Embryonic facial prominence (tissue), 1 donor: Measurements from ENCODE around the gene OR2D3.
"Not testable (repeated sequence)": the region's sequence is repeated elsewhere in the genome, so short reads cannot be mapped to it uniquely, and the experiment has no call there.

Experiments used
- DNase-seq: peaks from one replicate; pipeline ENCODE4 v3.0.0-alpha.2; 2016; ENCODE audit errors: extremely low spot score

The OR2D3 gene, protein sequence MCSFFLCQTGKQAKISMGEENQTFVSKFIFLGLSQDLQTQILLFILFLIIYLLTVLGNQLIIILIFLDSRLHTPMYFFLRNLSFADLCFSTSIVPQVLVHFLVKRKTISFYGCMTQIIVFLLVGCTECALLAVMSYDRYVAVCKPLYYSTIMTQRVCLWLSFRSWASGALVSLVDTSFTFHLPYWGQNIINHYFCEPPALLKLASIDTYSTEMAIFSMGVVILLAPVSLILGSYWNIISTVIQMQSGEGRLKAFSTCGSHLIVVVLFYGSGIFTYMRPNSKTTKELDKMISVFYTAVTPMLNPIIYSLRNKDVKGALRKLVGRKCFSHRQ

DNA sequence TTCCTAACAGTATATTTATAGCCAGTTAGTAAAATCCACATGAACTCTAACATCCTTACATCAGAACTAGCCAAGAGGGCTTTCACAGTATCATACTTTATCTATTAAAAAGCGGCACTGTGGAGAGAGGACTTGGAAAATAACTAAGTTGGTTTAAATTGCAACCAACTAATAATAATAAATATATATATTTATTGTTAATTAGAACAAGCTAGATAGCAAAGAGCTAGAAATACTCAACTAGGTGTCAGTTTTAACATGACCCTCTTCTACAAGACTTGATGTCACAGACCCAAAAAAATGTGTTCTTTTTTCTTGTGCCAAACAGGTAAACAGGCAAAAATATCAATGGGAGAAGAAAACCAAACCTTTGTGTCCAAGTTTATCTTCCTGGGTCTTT lies at the start of gene OR2D3:
TSS of gene OR2D3 (plus strand) at position 301 of the 400 bp plus-strand sequence. CDS start at position 301, 0 bp downstream.
- DNase-seq = no peak

DNA sequence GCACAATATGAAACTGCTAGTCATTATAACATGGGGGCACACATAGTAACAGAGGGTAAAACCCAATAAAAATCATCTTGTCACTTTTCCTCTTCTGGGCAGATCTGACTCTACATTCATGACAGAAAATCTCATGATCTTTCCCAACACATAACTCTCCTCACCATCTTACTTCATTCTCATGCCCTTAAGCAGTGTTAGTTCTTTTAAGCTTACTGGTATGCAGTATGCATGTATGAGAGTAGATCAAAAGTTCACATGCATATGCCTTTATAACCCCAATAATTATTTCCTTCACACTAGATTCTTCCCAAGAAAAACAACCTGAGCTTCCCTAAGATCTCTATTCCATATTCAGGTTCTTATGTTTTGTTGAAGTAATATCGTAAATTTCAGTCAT lies 49.5 kb upstream of the OR2D3 start:
- DNase-seq = no peak

DNA sequence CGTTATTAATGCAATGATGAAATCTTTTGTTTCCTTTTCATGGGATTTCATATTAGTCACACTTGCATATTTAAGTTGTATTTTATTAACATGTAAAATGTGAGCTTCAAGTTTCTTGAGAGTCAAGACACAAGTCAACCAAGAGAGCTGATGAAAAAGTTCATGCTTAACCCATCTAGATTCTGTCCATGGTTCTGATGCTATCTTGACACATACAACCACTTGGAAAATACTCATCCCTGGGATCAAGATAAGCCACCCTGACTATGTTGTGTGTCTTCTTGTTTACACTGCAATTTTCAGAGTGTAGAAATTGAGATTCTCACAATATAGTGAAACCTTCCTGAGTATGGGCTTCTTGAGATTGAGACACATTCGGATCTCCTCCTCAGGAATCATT lies 45.0 kb upstream of the OR2D3 start:
- no peak for DNase-seq

DNA sequence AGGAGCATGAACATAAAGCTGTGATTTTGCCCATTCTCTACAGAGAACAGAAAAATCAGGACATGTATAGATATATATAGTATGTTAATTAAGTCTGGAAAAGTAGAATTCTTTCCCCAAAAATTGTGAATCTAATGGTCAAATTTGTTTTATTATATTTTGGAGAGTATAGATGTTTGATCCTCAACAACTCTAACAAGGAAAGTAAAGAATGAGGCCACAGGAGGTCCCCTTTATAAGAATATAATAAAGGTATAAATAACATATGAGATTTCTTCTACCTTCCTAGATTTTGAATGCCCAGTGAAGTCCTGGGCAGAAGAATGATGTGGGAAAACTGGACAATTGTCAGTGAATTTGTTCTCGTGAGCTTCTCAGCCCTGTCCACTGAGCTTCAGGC lies 44.5 kb upstream of the OR2D3 start, which contains the start of gene OR10A4:
TSS of gene OR10A4 (plus strand) at position 301 of the 400 bp plus-strand sequence. CDS start at position 324, 23 bp downstream.
- DNase-seq = no peak

DNA sequence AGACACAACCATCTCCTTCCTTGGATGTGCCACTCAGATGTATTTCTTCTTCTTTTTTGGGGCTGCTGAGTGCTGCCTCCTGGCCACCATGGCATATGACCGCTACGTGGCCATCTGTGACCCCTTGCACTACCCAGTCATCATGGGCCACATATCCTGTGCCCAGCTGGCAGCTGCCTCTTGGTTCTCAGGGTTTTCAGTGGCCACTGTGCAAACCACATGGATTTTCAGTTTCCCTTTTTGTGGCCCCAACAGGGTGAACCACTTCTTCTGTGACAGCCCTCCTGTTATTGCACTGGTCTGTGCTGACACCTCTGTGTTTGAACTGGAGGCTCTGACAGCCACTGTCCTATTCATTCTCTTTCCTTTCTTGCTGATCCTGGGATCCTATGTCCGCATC lies 43.9 kb upstream of the OR2D3 start:
- no peak for DNase-seq

DNA sequence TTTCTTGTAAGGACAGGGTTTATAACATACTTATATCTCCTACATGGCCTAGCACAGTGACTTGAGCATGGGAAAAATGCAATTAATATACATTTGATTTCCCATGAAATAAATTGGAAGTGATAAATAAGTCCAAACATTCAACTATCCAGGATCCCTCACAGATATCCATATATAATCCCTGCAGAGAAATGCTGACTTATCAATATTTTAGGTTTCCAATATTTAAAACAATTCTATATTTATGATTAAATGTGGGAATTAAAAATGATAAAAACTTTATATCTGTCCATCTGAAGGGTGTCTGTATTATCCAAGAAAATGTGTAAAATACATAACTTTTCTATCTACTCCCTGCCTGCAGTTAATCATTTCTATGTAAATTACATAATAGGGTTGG lies 38.1 kb upstream of the OR2D3 start:
- DNase-seq = no peak

DNA sequence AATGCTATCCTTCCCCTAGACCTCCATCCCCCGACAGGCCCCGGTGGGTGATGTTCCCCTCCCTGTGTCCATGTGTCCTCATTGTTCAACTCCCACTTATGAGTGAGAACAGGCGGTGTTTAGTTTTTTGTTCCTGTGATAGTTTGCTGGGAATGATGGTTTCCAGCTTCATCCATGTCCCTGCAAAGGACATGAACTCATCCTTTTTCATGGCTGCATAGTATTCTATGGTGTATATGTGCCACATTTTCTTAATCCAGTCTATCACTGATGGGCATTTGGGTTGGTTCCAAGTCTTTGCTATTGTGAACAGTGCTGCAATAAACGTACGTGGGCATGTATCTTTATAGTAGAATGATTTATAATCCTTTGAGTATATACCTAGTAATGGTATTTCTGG lies 33.1 kb upstream of the OR2D3 start:
- not testable (repeated sequence) for DNase-seq

DNA sequence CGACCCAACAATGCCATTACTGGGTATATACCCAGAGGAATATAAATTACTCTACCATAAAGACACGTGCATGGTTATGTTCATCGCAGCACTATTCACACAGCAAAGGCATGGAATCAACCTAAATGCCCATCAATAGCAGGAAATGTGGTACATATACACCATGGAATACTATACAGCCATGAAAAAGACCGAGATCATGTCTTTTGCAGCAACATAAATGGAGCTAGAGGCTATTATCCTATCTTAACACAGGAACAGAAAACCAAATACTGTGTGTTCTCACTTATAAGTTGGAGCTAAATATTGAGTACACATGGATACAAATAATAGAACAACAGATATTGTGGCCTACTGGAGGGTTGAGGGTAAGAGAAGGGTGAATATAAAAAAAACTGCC lies 32.0 kb upstream of the OR2D3 start:
- DNase-seq = no peak

DNA sequence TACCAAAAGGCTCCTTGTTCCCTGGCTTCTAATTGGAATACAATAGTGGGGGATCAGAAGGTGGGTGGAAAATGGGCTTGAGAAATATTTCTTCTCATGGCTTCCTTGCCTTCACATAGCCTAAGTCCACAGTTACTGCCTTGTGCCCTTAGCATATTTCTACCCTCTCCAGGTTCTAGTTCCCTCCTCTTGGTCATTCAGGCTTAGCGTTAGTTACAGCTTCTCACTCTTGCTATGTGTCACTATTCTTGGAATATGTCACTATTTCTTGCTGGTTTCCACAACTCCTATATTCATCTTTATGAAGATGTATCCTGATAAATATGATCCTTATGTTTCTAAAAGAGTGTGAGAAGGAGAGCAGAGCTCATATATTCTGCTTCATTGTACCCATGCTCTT lies 31.0 kb upstream of the OR2D3 start:
- DNase-seq = no peak

DNA sequence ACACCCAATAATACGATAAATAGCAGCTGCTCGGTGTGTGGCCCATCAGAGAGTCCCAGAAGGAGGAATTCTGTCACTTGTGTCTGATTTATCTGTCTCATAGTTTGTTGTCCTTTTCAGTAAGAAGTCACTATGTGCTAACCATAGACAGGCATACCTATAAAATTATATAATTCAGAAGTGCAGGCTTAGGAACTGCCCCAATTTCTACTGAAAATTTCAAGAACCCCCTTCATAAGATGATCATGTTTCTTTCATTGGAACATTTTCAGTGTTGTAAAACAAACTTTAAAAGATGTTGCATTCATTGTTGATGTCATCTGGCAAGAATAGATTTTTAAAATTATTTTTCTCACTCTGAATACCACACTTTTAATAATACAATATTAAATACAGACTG lies 28.4 kb upstream of the OR2D3 start, which contains the start of gene OR2D2:
TSS of gene OR2D2 (minus strand) at position 101 of the 400 bp plus-strand sequence. CDS start at position 101, 0 bp downstream.
- DNase-seq = no peak

DNA sequence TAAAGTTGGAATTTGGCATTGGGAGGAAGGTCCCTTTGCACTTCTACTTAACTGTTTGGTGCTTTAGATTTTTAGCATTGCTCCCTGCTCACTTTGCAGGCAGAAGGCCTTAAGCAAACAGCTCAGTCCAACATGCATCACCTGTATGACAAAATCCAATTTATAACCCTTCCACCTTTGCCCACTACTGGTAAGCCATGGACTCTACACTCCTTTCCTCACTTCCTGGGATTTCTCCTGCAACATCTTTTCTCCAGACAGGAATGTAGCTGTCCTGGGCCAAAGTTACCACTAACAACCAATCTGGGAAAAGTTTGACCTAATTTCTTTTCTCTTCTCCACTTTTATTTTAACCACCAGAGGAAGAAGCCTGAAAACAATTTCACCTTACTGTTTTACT lies 26.7 kb upstream of the OR2D3 start:
- no peak for DNase-seq

DNA sequence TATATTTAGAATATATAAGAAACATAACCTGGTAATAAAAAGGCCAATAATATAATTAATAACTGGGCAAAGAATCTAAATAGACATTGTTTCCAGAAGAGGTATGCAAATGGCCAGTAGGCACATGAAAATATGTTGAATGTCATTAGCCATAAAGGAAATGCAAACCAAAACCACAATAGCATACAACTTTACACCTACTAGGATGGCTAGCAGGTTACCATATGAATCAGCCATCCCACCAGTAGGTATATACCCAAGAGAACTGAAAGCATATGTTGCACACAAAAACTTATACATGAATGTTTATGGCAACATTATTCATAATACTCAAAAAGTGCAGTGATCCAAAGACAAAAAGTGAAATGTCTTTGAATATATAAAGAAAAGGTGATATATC lies 25.8 kb upstream of the OR2D3 start:
- DNase-seq = no peak

DNA sequence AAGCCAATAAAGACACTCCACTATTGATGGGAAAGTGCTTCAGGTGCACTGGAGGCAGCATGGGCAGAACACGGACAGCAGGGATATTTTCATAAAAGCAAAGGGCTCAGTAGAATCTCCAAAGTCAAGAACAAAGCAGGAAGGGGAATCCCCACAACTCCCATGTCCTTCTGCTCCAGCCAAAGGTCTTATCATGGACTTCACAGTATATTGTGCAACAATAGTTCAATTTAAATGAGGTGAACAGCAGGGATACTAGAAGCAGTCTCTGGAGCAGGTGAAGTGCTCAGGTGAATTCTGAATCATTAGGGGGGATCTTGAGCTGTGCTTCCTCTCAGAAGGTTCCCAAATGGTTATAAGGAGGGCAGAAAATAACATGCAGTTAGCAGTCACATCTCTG lies 21.9 kb upstream of the OR2D3 start:
- no peak for DNase-seq

DNA sequence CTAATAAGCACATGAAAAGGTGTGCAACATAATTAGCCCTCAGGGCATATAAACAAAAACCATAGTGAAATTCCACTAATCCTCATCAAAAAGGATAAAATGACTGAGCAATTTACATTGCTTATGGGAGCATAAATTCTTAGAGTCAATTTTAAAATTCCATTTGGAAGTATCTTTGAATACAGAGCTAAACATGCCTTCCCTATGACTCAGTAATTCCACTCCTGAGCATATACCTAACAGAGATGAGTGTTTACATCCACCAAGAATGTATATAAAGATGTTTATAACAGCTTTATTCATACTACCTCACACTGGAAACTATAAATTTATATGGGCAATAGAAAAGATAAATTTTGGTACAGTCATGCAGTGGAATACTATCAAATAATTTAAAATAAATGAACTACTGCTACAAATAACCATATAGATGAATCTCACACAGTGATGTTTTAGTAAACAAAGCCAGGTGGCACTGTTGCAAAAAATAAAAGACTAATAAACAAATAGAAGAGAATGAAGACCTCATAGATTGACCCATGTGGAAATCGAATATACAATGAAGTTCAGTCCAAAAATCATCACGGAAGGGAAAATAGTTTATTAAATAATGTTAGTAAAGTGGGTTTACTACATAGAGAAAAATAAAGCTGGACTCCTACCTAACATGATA lies 20.3 kb upstream of the OR2D3 start:
- no peak for DNase-seq

DNA sequence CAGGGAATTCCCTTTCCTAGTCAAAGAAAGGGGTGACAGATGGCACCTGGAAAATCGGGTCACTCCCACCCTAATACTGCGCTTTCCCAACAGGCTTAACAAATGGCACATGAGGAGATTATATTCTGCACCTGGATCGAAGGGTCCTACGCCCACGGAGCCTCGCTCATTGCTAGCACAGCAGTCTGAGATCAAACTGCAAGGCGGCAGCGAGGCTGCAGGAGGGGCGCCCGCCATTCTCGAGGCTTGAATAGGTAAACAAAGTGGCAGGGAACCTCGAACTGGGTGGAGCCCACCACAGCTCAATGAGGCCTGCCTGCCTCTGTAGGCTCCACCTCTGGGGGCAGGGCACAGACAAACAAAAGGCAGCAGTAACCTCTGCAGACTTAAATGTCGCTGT lies 16.0 kb upstream of the OR2D3 start:
- not testable (repeated sequence) for DNase-seq

DNA sequence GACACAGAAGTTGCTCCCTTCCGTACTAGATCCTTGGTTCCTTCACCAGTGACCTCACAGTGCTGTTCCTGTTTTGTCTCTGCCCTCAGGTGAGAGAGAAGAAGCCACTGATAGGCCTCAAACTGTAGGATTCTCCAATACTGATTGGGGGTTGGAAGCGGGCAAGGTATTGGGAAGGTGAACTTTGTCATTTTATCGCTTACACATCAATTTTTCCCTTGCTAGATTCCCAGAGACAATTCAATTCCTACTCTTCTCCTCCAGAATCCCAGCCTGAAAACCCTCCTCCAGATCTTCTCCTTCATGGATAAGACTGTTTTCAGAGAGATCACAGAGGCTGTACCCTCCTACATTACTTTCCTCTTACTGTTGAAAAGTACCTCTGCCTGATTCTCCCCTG lies 9.4 kb upstream of the OR2D3 start:
- DNase-seq = no peak

DNA sequence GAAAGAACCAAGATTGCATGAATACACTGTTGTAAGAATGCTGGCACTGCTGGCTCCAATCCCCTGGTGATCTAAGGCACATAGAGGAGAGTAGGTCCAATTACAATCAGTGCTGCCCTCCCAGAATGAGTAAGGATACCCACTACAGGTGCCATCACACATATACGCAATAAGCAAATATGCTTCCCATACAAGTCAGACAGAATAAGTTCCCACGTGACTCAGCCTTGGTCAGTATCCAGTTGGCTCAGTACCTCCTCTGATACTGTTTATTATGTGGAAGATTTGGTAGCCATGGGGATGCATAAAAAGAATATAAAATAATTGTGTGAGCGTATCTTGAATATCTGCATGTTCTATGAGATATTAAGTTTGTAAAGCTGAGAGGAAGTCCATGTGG lies 8.9 kb upstream of the OR2D3 start:
- no peak for DNase-seq

DNA sequence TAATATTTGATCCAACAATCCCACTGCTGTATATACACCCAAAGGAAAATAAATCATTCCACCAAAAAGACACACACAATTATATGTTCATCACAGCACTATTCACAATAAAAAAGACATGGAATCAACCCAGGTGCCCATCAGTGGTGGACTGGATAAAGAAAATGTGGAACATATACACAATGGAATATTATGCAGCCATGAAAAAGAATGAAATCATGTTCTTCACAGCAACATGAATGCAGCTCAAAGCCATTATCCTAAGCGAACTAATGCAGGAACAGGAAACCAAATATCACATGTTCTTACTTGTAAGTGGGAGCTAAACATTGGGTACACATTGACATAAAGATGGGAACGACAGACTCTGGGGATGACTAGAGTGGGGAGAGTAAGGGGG lies 1.1 kb upstream of the OR2D3 start:
- DNase-seq = no peak

DNA sequence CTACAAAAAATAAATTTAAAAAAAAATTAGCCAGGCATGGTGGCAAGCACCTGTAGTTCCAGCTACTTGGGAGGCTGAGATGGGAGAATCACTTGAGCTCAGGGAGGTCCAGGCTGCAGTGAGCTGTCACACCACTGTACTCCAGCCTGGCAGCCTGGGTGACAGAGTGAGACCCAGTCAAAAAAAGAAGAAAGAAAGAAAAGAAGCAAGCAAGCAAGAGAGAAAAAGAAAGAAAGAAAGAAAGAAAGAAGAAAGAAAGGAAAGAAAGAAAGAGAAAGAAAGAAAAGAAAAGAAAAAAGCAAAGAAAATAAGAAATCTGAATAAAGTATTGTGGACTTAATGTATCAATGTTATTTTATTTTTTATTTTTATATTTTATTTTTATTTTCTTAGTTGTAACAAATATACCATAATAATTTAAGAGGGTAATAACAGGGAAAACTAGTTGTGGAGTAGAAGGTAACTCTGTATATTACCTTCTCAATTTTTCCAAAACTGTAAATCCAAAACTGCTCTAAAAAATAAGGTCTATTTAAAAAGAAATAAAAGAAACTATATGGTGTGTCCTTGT lies 4.3 kb downstream of the OR2D3 start:
- DNase-seq = no peak

DNA sequence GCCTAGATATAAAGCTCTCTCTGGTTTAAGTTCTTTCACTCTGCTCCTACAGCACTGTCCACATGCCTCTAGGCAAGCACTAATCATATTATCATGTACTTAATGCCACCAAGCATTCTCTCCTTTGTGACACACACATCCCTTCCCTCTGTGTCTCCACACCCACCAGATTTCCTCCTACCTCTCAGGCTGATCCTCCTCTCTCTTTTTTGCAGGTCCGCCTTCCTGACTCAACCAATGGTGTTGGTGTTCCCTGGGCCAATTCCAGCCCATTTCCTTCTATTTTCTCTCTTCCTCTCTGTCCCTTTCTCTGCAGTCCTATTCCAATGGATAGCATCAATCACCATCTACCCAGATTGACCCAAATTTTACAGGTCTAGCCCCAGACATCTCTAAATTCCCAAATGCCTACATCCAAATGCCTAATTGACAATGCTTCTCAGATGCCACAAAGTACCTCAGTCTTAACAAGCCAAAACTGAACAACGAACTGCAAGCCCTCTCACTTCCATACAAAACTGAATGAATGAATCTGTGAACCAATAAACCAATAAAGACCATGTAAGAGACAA lies 4.9 kb downstream of the OR2D3 start:
- DNase-seq = no peak

DNA sequence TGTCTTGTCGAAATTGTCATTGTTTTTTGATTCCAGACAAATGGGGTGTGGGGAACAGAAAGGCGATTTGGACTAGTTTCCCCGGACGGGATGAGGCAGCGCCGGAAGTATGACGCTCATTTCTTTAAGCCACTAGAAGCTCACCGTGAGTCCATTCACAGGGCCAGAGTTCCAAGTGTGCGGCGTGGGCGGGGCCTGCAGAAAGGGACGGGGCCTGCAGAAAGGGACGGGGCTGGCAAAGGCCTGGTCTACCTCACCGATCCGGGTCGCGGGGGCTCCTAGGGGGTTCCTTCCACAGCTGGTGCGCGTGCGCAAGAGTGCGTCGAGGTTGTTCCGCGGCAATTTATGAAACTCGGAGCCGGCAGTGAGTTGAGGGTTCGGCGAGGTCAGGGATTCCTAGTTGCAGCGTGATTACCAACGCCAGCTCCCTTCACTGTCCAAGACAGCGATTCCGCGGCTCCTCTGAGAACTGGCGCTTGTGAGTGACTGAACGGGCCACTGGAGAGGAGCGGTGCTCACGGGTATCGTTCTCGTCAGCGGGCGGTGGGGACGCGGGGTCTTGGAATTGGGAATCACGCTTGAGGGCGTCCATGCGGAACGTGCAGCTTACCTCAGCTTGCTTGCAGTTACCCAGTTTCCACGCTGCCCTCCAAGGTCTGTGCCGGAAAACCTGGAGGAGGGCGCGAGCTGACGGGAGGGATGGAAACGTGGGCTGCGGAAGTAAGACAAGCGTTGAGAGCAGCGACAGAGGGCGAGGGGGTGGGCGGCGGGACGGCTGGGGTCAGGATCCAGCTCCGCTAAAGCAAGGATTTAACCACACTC lies 5.6 kb downstream of the OR2D3 start, which contains the start of gene ZNF215:
TSS of gene ZNF215 (plus strand) at position 219 of the 822 bp plus-strand sequence. CDS start 5,847 bp downstream, outside the sequence.
- DNase-seq = peak; percentile 23
